ENCODE data around the gene RXRB. TPM values are rescaled to one million over a fixed set of nuclear protein-coding genes. Genes with fewer than 3 reads are reported as not detected.

The RXRB gene
- total and polyA plus RNA-seq, 2 of the 13 experiments (the other 11 are each of a cell fraction or from before 2014, with no cell fraction given), result 26.7 to 55.7 TPM

- TF ChIP-seq, protein P1, sequence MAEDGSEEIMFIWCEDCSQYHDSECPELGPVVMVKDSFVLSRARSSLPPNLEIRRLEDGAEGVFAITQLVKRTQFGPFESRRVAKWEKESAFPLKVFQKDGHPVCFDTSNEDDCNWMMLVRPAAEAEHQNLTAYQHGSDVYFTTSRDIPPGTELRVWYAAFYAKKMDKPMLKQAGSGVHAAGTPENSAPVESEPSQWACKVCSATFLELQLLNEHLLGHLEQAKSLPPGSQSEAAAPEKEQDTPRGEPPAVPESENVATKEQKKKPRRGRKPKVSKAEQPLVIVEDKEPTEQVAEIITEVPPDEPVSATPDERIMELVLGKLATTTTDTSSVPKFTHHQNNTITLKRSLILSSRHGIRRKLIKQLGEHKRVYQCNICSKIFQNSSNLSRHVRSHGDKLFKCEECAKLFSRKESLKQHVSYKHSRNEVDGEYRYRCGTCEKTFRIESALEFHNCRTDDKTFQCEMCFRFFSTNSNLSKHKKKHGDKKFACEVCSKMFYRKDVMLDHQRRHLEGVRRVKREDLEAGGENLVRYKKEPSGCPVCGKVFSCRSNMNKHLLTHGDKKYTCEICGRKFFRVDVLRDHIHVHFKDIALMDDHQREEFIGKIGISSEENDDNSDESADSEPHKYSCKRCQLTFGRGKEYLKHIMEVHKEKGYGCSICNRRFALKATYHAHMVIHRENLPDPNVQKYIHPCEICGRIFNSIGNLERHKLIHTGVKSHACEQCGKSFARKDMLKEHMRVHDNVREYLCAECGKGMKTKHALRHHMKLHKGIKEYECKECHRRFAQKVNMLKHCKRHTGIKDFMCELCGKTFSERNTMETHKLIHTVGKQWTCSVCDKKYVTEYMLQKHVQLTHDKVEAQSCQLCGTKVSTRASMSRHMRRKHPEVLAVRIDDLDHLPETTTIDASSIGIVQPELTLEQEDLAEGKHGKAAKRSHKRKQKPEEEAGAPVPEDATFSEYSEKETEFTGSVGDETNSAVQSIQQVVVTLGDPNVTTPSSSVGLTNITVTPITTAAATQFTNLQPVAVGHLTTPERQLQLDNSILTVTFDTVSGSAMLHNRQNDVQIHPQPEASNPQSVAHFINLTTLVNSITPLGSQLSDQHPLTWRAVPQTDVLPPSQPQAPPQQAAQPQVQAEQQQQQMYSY (CRISPR knock-in tag; IDR thresholded peaks at IDR 0.05), result peak; percentile 100
- TF ChIP-seq ZNF3 (CRISPR knock-in tag; IDR thresholded peaks at IDR 0.05) (peak; percentile 34; the same call in 1 of the 2 replicates), ZBED4 (CRISPR knock-in tag; IDR thresholded peaks at IDR 0.05; ENCODE audit: borderline replicate concordance) (peak; percentile 56; the same call in 1 of the 2 replicates), MYC (CRISPR knock-in tag; IDR thresholded peaks at IDR 0.05; ENCODE audit: borderline replicate concordance) (peak; percentile 87; the same call in 1 of the 2 replicates), CREBL2 (CRISPR knock-in tag; IDR thresholded peaks at IDR 0.05; ENCODE audit: borderline replicate concordance) (peak; percentile 58; the same call in 1 of the 2 replicates), MBD4 (IDR thresholded peaks at IDR 0.05; ENCODE audit: borderline replicate concordance, low read length) (no peak), DR1 (CRISPR knock-in tag; IDR thresholded peaks at IDR 0.05) (peak; percentile 77), ZNF788 (CRISPR knock-in tag; IDR thresholded peaks at IDR 0.05; ENCODE audit: borderline replicate concordance) (peak; percentile 95), ZNF614 (CRISPR knock-in tag; IDR thresholded peaks at IDR 0.05; ENCODE audit: borderline replicate concordance) (peak; percentile 80), CCAR2 (optimal IDR thresholded peaks at IDR 0.05; ENCODE audit: low read depth, low read length) (no peak), ZFP90 (CRISPR knock-in tag; IDR thresholded peaks at IDR 0.05; ENCODE audit: borderline replicate concordance) (peak; percentile 30; the same call in 1 of the 2 replicates), HMG20A (CRISPR knock-in tag; IDR thresholded peaks at IDR 0.05; ENCODE audit: borderline replicate concordance) (no peak; the same call in none of the 2 replicates), TCF7L2 (IDR thresholded peaks at IDR 0.05; ENCODE audit: low read depth, low read length) (no peak)
- TF ChIP-seq, protein P2, sequence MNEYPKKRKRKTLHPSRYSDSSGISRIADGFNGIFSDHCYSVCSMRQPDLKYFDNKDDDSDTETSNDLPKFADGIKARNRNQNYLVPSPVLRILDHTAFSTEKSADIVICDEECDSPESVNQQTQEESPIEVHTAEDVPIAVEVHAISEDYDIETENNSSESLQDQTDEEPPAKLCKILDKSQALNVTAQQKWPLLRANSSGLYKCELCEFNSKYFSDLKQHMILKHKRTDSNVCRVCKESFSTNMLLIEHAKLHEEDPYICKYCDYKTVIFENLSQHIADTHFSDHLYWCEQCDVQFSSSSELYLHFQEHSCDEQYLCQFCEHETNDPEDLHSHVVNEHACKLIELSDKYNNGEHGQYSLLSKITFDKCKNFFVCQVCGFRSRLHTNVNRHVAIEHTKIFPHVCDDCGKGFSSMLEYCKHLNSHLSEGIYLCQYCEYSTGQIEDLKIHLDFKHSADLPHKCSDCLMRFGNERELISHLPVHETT (CRISPR knock-in tag; conservative IDR thresholded peaks at IDR 0.05), result peak; percentile 100
- TF ChIP-seq, protein P3, sequence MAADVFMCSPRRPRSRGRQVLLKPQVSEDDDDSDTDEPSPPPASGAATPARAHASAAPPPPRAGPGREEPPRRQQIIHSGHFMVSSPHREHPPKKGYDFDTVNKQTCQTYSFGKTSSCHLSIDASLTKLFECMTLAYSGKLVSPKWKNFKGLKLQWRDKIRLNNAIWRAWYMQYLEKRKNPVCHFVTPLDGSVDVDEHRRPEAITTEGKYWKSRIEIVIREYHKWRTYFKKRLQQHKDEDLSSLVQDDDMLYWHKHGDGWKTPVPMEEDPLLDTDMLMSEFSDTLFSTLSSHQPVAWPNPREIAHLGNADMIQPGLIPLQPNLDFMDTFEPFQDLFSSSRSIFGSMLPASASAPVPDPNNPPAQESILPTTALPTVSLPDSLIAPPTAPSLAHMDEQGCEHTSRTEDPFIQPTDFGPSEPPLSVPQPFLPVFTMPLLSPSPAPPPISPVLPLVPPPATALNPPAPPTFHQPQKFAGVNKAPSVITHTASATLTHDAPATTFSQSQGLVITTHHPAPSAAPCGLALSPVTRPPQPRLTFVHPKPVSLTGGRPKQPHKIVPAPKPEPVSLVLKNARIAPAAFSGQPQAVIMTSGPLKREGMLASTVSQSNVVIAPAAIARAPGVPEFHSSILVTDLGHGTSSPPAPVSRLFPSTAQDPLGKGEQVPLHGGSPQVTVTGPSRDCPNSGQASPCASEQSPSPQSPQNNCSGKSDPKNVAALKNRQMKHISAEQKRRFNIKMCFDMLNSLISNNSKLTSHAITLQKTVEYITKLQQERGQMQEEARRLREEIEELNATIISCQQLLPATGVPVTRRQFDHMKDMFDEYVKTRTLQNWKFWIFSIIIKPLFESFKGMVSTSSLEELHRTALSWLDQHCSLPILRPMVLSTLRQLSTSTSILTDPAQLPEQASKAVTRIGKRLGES (CRISPR knock-in tag; IDR thresholded peaks at IDR 0.05; ENCODE audit: borderline replicate concordance), result 0 out of 2 replicates have a peak, but pooled peaks have one; percentile 63
Measured at GRCh38 chr6:33200219-33201146, at the start of gene RXRB, which contains the start of gene SLC39A7 (continued).
